Activated CD8-positive, alpha-beta T cell treated with anti-CD3 and anti-CD28 coated beads, Interleukin-2, amount 10 ng/mL, durations not matched to agents 7 days and 5 days (primary cell): ENCODE data around the gene SIK3. TPM values are rescaled to one million over a fixed set of nuclear protein-coding genes. Genes with fewer than 3 reads are reported as not detected.
A peak's percentile ranks its signal among the peaks of the same experiment; 100 is the strongest.

Experiments
- ATAC-seq: fragments of 150-1000 bp; cut with Tn5 transposase; one replicate; pipeline ENCODE4 v1.10.0; 2021; ENCODE audit warnings: moderate library complexity
- CTCF ChIA-PET: fragments of 350-600 bp; sonication (Branson Sonifier 250); formaldehyde crosslinking; loops from one replicate; lab custom pipeline; 2021; ENCODE audit warnings: antibody characterized with exemption; lab: Charles Lee
- POLR2A ChIA-PET: fragments of 350-600 bp; sonication (Branson Sonifier 250); formaldehyde crosslinking; loops from one replicate; lab custom pipeline; 2021; ENCODE audit warnings: antibody characterized with exemption; lab: Charles Lee
- DNase-seq: peaks from one replicate; pipeline ENCODE4 v3.0.0-alpha.2; 2020
- H3K27ac Mint-ChIP-seq: one replicate; pipeline ENCODE4 v1.8.0; 2021; ENCODE audit warnings: mild to moderate bottlenecking, mixed read lengths
- H3K27me3 Mint-ChIP-seq: one replicate; pipeline ENCODE4 v1.8.0; 2021; ENCODE audit warnings: low read depth, mixed read lengths
- H3K36me3 Mint-ChIP-seq: one replicate; pipeline ENCODE4 v1.8.0; 2021; ENCODE audit warnings: low read depth, mixed read lengths
- H3K4me1 Mint-ChIP-seq: one replicate; pipeline ENCODE4 v1.8.0; 2021; ENCODE audit warnings: low read depth, mixed read lengths
- H3K4me3 Mint-ChIP-seq: one replicate; pipeline ENCODE4 v1.8.0; 2021; ENCODE audit warnings: mild to moderate bottlenecking, mixed read lengths
- H3K9me3 Mint-ChIP-seq: one replicate; pipeline ENCODE4 v1.8.0; 2022; ENCODE audit warnings: mixed read lengths; ENCODE audit not compliant: insufficient read depth
- total RNA-seq, 2 experiments: library from RNA; stranded (reverse); gene quantifications; one replicate each; pipeline ENCODE4 v1.2.3, GENCODE V29; 2021

SIK3 gene
- total RNA-seq, 2 experiments from 2014 or later: 25.9 to 31.4 TPM

DNA sequence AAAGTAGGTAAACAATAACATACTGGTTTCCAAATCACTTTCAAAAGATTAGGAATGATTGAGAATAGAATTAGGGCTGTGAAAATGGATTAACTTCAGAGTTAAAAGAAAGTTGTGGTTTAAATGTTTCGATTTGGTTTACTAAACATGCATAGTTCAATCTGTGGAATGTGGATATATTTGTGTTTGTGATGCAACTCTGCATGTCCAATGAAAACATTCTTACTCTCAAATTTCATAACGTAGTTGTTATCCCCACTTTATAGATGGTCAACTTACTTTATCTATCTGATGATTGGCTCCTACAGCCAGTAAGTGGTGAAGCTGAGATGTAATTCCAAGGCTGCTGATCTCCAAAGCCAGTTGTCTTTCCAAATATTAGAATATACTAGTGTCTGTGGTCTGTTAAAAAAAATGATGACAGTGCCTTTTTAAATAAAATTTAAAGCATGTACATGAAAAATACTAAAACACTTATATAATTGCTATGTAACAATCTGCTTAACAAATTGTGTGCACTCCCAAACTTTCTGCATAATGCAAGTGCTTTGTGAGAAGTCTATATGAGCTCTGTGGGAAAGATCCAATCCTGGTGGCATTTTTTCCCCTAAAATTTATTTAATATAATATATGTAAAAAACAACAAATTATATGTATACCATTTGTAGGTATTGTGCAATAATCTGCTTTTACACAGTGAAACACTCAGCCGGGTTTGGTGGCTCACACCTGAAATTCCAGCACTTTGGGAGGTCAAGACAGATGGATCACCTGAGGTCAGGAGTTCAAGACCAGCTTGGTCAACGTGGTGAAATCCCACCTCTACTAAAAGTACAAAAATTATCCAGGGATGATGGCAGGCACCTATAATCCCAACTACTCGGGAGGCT is 9.7 kb upstream of the SIK3 start:
- Mint-ChIP-seq H3K4me1 (peaks cover 5% of the 10 kb centered on the region), H3K27ac (no peak overlapping the region), H3K9me3 (no peaks in the 10 kb centered on the region), H3K27me3 (peaks cover 2% of the 10 kb centered on the region), H3K36me3 (no peaks in the 10 kb centered on the region), H3K4me3 (no peak overlapping the region)
- CTCF ChIA-PET: interaction anchor here (0.8 to 3.8 kb wide), 6 partner anchors 9 to 375 kb away, joined by 3 to 37 read pairs (median 4); partner anchors contain the start of gene APOA5
- POLR2A ChIA-PET: no interaction called here
- no peak for ATAC-seq
- no peak for DNase-seq

DNA sequence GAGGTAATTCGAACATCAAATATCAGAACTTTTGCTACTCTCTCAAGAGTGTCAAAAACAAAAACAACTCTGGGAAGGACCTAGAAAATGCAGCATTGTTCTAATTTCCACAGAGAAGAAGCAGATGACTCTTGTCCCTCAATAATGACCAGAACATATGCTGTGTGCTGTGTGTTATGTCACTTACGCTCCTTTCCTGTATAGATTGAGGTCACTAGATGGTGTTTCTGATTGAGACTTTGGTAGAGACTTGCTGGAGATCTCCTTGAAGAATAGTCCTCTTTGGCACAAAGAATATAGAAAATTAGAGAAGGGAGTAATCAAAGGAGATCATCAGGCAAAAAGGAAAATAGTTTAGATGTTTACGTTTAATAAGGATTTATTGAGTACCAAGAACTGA is 2.3 kb upstream of the SIK3 start:
- CTCF ChIA-PET: interaction anchor here (1.3 to 4.5 kb wide), 3 partner anchors 127 to 309 kb away, joined by 3 to 45 read pairs (median 3); partner anchors contain the start of gene APOA5
- H3K27ac Mint-ChIP-seq: no peak overlapping the region
- H3K4me1 Mint-ChIP-seq: peaks cover 29% of the 10 kb centered on the region
- DNase-seq: no peak
- POLR2A ChIA-PET: no interaction called here
- H3K27me3 Mint-ChIP-seq: no peaks in the 10 kb centered on the region
- no peak for ATAC-seq
- H3K9me3 Mint-ChIP-seq: no peaks in the 10 kb centered on the region
- no peak overlapping the region for H3K4me3 Mint-ChIP-seq
- H3K36me3 Mint-ChIP-seq: no peaks in the 10 kb centered on the region

DNA sequence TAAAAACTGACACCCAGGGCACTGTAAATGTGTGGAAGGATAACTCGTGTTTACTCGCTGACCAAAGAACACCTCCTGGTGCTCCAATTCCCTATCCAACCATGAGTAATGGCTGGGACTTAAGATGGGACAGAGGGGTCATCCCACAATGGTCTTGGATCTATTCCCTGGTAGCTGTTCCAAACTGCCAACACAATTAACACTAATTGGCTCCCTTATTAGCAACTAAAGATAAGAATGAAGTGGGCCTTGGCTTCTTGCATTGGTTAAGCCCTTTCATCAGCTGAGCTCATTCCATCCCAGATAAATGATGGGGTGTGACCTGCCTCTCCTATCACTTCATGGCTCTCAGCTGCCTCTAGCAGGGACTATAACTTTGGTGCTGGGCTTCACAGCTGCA is 1.5 kb upstream of the SIK3 start:
- no peaks in the 10 kb centered on the region for H3K27me3 Mint-ChIP-seq

DNA sequence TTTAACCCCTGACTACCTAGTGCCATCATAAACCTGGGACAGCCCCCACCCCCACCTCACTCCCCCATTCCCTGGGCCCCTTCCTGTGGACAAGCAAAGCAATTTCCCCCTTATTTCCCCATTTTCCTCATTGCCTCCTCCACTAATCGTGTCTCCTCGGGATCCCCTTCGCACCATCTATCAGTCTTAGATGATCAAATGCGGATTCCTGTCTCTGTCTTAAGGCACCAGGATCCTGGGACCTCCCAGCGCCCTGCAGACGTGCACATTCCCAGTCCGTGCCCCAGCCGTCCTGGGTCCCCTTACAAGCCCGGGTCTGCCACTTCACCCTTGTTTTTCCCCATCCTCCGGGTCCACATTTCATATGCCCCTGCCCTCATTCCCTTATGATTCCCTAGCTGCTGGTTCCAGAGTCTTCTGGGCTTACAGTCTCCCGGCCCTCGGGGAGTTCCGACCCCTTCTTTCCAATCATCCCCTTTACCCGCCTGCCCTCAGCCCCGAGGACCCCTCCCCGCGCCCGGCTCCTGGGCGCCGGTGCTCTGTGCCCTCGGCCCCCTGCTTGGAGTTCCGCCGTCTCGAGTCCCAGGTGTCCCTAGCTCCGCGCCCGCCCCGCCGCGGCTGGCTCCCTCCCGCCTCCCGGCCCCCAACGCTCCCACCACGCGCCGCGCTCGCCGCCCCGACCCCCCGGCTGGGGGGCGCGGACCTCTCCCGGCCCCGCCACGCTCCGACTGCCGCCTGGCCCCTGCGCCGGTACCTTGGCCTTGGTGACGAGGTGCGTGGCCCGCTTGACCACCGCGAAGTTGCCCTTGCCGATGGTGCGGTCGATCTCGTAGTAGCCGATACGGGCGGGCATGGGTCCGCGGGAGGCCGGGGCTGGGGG is 599 bp downstream of the SIK3 start:
- no peaks in the 10 kb centered on the region for H3K27me3 Mint-ChIP-seq
- ATAC-seq: peak; percentile 24
- H3K36me3 Mint-ChIP-seq: peaks cover 5% of the 10 kb centered on the region
- CTCF ChIA-PET: interaction anchor here (0.7 to 4.5 kb wide), 17 partner anchors 8 to 307 kb away, joined by 3 to 45 read pairs (median 5); partner anchors contain the start of gene APOA5
- POLR2A ChIA-PET: interaction anchor here (0.7 to 1.6 kb wide), 8 partner anchors 14 to 262 kb away, joined by 3 to 6 read pairs (median 4); no protein-coding TSS in a partner anchor
- peak overlapping the region; percentile 93 for H3K27ac Mint-ChIP-seq
- DNase-seq: peak; percentile 25
- no peaks in the 10 kb centered on the region for H3K9me3 Mint-ChIP-seq
- H3K4me1 Mint-ChIP-seq: peaks cover 53% of the 10 kb centered on the region
- H3K4me3 Mint-ChIP-seq: peak overlapping the region; percentile 93

More for the DNA sequence above, 1.5 kb upstream of the SIK3 start:
- Mint-ChIP-seq H3K9me3 (no peaks in the 10 kb centered on the region), H3K4me3 (peak overlapping the region; percentile 38), H3K4me1 (peaks cover 37% of the 10 kb centered on the region), H3K36me3 (no peaks in the 10 kb centered on the region), H3K27ac (peak overlapping the region; percentile 92)
- POLR2A ChIA-PET: interaction anchor here (0.9 kb wide), 1 partner anchor 44 kb away, joined by 3 read pairs; the partner anchor contains the start of gene PAFAH1B2
- no peak for DNase-seq
- CTCF ChIA-PET: interaction anchor here (0.7 to 4.5 kb wide), 9 partner anchors 126 to 309 kb away, joined by 3 to 45 read pairs (median 3); partner anchors contain the start of gene APOA5
- no peak for ATAC-seq

GRCh38 chr11:117097014-117097388 is 1.2 kb downstream of the SIK3 start:
- Mint-ChIP-seq H3K27me3 (no peaks in the 10 kb centered on the region), H3K36me3 (peaks cover 11% of the 10 kb centered on the region), H3K9me3 (no peaks in the 10 kb centered on the region), H3K27ac (peak overlapping the region; percentile 93), H3K4me3 (peak overlapping the region; percentile 93), H3K4me1 (peaks cover 58% of the 10 kb centered on the region)
- ChIA-PET CTCF (interaction anchor here (0.7 to 4.5 kb wide), 14 partner anchors 8 to 306 kb away, joined by 3 to 45 read pairs (median 4); partner anchors contain the start of gene APOA5), POLR2A (interaction anchor here (0.6 to 1.6 kb wide), 7 partner anchors 13 to 246 kb away, joined by 3 to 6 read pairs (median 4); no protein-coding TSS in a partner anchor)
- no peak for ATAC-seq
- DNase-seq: no peak

- Mint-ChIP-seq H3K27ac (peak overlapping the region; percentile 93), H3K4me1 (peaks cover 58% of the 10 kb centered on the region), H3K9me3 (no peaks in the 10 kb centered on the region), H3K4me3 (peak overlapping the region; percentile 93), H3K27me3 (no peaks in the 10 kb centered on the region), H3K36me3 (peaks cover 17% of the 10 kb centered on the region)
- POLR2A ChIA-PET: interaction anchor here (0.6 to 1.6 kb wide), 9 partner anchors 12 to 245 kb away, joined by 3 to 6 read pairs (median 4); no protein-coding TSS in a partner anchor
- CTCF ChIA-PET: interaction anchor here (0.7 to 4.5 kb wide), 15 partner anchors 9 to 363 kb away, joined by 3 to 45 read pairs (median 4); partner anchors contain the start of gene APOA5
- ATAC-seq (peak; percentile 29), DNase-seq (peak; percentile 56)
These were observed 1.8 kb downstream of the SIK3 start for GRCh38 chr11:117096201-117096991.

DNA sequence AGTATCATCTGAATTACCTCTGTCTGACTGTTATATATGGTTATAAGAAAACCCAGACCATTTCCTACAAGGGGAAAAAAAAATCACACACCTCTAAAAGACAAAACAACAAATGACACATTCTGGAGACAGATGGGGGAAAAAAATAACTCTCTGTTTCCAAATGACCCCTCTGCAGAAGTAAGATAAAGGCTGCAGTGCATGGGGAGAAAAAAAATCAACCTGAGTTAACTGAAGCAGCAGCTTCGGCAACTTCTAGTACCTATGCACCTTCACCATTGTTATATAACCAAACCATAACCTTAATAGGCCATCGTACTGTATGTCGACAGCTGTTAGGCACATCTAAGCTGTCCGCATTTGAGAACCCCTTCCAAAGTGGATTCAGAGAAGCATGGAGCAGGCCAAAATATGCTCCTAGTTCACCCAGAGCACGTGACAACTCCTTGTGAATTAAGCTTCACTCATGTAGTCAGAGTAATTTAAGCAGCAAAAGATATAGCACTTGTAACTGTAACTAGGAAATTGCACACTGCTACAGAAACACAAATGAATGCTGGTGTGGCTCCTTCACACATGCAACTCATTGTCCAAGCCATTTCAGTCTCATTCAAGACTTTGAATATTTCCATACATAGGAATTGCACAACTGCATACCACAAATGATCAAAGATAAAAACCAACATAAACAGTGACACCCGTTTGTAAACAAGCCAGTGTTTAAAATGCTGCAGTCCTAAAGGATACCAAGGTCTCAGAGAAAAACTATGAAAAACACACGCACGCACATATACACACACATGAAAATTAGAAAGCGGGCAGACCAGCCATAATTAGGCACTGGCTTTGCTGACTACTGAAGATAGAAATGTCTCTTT is 2.7 kb downstream of the SIK3 start:
- peak overlapping the region; percentile 93 for H3K27ac Mint-ChIP-seq
- H3K4me3 Mint-ChIP-seq: peak overlapping the region; percentile 93
- DNase-seq: no peak
- no peaks in the 10 kb centered on the region for H3K9me3 Mint-ChIP-seq
- peak; percentile 4 for ATAC-seq
- peaks cover 19% of the 10 kb centered on the region for H3K36me3 Mint-ChIP-seq
- ChIA-PET POLR2A (interaction anchor here (0.8 to 1.3 kb wide), 3 partner anchors 56 to 242 kb away, joined by 3 to 4 read pairs (median 3); no protein-coding TSS in a partner anchor), CTCF (interaction anchor here (0.7 to 4.5 kb wide), 15 partner anchors 10 to 362 kb away, joined by 3 to 45 read pairs (median 4); no protein-coding TSS in a partner anchor)
- H3K4me1 Mint-ChIP-seq: peaks cover 59% of the 10 kb centered on the region
- H3K27me3 Mint-ChIP-seq: no peaks in the 10 kb centered on the region

DNA sequence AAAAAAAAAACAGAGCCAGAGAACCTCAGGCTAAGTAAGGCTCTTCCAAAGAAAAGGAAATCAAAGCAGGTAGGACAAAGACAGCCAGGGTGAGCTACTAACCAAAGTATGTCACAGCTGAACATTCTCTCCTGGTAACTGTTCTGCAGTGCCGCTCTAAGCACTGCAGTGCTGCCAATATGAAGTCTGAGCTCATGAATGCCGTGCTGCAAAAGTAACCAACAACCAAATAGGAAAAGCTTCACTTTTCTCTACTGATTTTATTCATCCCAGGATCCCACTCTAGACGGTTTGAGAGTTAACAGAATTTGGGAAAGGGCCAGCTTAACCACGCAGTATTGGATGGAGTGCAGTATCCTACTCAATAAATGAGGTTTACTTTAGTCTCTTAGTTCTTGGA is 3.5 kb downstream of the SIK3 start:
- H3K27me3 Mint-ChIP-seq: no peaks in the 10 kb centered on the region
- no peaks in the 10 kb centered on the region for H3K9me3 Mint-ChIP-seq
- no peak for ATAC-seq
- POLR2A ChIA-PET: interaction anchor here (0.8 to 1.3 kb wide), 2 partner anchors 55 to 240 kb away, joined by 3 read pairs; no protein-coding TSS in a partner anchor
- H3K4me1 Mint-ChIP-seq: peaks cover 62% of the 10 kb centered on the region
- no peak overlapping the region for H3K27ac Mint-ChIP-seq
- no peak overlapping the region for H3K4me3 Mint-ChIP-seq
- no peak for DNase-seq
- CTCF ChIA-PET: interaction anchor here (1.0 to 4.4 kb wide), 11 partner anchors 11 to 362 kb away, joined by 3 to 24 read pairs (median 4); no protein-coding TSS in a partner anchor
- peaks cover 19% of the 10 kb centered on the region for H3K36me3 Mint-ChIP-seq

DNA sequence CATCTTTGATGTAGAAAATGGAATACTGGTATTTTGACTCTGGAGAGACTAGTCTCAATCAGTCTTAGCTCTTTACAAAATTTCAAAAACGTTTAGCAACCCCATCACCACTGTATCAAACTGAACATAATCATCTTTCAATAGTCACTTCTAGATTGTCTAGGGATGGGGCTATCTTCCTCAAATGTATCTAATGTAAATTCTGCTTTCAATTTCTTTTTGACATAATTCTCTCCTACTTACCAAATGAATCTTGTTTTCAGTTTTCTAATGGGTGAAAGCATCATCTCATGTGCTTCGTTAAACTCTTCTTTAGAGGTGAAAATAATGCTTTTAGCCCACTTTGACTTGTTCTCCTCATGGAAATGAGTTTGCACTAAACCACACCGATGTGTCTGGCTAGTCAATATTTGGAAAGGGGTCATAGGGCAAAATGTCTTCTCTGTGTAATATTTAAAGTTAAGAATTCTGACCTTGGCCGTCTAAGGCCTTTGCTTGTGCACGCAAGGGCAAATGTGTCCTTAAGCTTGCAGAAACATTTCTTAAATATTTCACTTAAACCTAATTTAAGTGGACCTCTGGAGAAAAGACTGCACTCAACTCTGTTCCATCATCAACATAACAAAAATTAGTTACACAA is 5.2 kb downstream of the SIK3 start:
- no peaks in the 10 kb centered on the region for H3K27me3 Mint-ChIP-seq
- ChIA-PET POLR2A (interaction anchor here (1.0 kb wide), 1 partner anchor 240 kb away, joined by 3 read pairs; no protein-coding TSS in a partner anchor), CTCF (interaction anchor here (0.6 to 4.4 kb wide), 4 partner anchors 12 to 302 kb away, joined by 3 to 24 read pairs (median 3); partner anchors contain the start of gene APOA5)
- H3K4me3 Mint-ChIP-seq: no peak overlapping the region
- no peak for ATAC-seq
- no peak for DNase-seq
- peaks cover 19% of the 10 kb centered on the region for H3K36me3 Mint-ChIP-seq
- H3K4me1 Mint-ChIP-seq: peaks cover 55% of the 10 kb centered on the region
- peak overlapping the region; percentile 51 for H3K27ac Mint-ChIP-seq
- no peaks in the 10 kb centered on the region for H3K9me3 Mint-ChIP-seq
